Occipital lobe (tissue), 2 donors: ENCODE results near the gene ADSS1. TPM values are rescaled to one million over a fixed set of nuclear protein-coding genes. Genes with fewer than 3 reads are reported as not detected.

Experiments used
- DNase-seq: peaks from one replicate; lab custom pipeline; 2025; lab: John Stamatoyannopoulos, UW
- total RNA-seq: library from RNA; depleted of rRNA; stranded (reverse); fragments of >200 nt; gene quantifications from one replicate; pipeline ENCODE4 v1.2.3, GENCODE V29; 2014

ADSS1 gene
- total RNA-seq, 1 donor from 2014 or later = 4.8 TPM

DNA sequence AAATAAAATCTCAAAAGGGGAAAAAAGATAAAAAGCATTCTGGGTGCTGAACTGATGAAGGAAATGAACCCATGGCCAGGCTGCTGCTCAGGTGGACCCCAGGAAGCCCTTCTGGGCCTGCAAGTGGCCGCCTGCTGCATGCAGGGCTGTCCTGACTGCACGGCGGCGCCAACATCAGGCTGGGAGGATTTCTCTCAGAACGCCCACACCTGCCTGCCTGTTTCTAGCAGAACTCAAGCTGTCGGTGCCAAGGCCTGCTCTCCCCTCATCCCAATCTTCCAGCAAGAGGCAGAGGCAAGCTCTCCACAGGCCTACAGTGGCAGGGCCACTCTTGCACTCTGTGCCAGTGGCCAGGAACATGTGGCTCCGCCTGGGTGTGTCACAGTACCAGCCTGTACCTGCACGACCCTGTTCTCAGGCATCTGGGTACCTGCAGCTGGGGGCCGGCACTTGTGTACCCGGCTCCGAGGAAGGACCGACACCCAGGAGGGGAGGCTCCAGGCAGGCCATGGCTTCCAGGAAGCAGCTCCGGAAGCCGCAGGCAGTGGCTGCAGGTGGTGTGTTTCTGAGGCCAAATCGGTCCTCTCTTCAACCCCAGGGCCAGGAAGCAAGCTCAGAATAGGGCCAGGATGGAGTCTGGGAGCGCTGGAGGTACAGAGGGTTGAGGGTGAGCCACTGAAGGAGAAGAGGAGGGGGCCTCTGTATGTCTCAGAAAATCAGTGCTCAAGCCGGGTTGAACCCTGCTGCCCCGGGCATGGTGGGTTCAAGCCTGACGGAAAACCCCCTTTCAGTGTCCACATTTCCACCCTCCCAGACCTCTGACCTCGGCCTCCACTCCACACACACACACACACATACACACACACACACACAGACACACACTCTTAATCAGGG, 37.2 kb upstream of the ADSS1 start:
- peak; percentile 62 for DNase-seq

DNA sequence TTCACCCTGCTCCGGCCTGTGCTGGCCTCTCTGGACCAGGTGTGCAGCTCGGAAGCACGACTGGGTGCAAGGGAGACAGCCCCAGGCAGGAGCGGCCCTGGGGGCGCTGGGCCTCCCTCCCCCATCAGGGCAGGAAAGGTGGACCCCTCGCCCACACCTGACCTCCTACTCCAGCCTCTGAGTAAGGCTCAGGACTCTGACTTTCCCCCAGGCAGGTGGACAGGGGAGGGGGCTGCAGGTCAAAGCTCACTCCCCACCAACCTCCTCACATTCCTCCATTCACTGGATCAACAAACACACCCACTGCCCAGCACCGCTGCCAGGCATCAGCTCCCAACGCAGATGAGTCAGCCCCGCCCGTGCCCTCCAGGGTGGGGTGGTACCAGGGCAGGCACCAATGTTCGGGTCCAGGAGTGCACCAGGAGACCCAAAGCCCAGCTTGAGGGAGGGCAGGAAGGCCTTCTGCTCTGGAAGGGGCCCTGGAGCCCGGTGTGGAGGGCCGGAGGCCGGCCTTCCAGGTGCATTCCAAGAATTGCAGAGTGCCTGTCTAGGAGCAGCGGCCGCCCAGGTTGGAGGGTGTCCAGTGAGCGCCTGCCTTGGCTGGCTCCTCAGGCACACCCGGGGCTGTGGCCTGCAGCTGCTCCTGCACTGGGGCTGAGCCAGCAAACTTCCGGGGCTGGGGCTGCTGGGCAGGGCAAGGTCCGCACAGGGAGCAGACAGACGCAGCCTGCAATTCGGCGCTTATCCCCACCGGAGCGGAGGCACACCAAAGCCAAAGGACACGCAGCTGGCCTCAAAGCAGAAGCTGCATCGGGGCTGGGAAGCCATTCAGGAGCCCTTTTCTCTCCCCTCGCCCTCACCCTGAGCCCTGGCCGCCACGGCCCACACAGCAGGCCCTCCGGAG, 36.2 kb upstream of the ADSS1 start:
- DNase-seq = peak; percentile 41

DNA sequence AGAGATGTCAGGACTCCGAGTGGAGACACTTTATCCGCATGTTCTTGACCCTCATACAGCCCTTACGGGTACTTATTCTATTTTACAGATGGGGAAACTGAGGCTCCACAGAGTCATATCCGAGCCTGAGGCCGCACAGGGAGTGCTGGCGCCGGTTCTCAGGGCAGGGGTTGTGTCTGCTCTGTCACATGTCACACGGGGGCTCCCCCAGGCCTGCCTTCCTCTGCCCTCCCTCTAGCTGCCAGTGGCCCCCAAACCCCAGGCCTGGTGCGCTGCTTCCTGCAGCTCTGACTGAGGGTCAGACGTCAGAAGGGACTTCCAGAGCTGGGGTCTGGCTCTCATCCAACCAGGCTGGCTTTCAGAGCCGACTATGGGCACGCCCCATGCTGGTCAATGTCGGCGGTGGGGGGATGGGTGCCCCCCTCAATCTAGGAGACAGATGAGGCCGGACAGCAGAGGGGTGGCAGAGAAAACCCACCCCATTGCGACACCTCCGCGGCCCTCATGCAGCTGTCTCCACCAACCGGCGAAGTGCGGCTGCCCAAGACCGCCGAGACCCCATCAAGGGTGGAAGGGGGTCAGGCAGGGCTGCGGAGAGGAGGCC, 35.4 kb upstream of the ADSS1 start:
- DNase-seq = no peak

DNA sequence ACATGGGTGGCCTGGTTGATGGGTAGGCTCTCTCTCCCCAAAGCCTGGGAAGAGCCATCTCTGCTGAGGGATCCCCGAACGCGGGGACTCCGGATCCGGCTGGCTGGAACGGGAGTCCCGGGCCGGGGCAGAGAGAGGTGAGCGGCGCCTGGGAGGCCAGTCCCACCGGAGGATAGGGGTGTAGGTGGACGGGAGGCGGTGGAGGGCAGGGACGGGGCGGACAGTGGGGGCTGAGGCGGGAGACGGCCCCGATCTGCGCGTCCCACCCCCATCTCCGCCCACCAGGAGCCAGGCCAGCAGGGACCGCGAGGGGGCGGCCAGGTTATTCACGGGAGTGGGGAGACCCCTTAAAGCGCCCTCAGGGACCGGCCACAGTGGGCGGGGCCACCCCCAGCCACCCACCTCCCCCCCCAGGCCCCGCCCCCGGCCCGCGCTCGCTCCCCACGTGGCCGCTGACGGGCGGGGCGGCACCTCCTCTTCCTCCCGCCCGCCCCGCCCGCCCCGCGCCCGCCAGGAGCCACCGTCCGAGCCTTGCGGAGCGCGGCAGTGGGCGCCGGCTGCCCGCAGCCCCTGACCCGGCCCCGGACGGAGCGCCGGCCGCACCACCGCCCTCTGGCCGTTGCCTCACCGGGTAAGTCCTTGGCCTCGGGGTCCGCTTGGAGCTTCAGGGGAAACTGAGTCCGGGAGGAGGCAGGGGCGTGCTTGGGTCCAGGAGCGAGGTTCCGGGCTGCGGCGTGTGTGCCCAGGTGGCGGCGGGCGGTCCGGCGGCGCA, 34.7 kb upstream of the ADSS1 start, which contains the start of gene INF2:
Gene INF2, plus strand, starts transcription at position 510 of the 772 bp plus-strand sequence. CDS start 11,748 bp downstream, outside the sequence.
- no peak for DNase-seq

DNA sequence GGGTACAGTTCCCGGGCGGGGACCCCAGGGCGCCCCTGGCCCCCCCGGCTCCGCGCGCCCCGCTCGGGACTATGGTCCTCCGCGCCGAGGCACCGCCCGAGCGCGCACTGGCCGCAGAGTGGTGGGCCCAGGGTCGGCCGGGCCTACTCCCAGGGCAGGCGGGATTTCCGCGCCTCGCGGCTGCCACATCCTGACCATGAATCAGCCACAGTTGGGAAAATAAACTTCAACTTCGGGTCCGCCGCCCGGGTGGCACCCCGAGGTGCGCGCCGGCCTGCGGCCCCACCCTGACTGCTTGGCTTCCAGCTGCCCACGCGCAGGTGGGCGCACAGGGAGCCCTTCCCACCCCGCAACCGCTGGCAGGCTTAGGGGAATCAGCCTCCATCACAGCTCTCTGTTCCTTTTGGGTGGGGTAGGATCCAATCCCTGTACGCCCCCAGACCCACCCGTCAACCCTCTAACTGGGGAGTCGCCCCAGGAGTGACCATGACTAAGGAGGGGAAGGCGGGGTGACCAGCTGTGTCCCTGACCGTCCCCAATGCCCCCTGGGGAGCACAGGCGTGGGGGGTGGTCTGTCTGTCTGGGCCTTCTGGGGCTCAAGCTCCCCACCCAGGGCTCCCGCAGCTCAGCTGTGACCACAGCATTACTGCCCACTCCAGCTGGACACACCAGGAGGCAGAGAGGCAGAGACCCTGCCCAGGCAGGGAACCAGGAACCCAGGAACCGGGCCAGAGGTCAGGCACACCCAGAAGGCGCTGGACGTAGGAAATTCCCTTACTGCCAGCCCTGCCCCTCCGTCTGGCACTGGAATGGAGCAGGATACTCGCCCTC, 33.9 kb upstream of the ADSS1 start:
- no peak for DNase-seq

DNA sequence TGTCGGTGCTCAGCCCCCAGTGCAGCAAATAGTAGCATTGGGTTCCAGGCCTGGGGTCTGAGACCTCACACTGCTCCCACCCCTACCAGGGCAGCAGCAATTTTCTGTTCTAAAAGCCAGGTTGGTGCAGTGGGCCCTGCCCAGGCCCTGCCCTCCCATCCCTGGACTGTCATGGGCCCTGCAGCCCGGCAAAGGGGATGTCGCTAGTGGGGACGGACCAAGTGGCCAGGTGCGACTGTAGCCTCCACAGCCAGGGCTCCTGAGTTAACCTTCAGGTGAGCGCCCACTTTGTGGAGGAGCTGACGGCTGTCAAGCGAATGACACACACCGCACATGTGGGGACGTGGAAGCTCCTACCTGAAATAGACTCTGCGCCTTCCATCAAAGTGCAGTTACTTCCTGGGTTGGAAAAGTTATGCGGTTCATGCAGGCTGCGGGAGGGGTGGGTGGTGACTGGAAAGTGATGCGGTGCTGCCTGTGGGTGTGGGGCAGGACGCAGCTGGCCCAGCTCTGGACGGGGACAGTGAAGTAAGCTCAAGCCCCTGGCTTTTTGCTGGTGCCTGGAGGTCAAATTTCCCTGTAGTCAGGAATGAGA, 33.1 kb upstream of the ADSS1 start:
- no peak for DNase-seq

DNA sequence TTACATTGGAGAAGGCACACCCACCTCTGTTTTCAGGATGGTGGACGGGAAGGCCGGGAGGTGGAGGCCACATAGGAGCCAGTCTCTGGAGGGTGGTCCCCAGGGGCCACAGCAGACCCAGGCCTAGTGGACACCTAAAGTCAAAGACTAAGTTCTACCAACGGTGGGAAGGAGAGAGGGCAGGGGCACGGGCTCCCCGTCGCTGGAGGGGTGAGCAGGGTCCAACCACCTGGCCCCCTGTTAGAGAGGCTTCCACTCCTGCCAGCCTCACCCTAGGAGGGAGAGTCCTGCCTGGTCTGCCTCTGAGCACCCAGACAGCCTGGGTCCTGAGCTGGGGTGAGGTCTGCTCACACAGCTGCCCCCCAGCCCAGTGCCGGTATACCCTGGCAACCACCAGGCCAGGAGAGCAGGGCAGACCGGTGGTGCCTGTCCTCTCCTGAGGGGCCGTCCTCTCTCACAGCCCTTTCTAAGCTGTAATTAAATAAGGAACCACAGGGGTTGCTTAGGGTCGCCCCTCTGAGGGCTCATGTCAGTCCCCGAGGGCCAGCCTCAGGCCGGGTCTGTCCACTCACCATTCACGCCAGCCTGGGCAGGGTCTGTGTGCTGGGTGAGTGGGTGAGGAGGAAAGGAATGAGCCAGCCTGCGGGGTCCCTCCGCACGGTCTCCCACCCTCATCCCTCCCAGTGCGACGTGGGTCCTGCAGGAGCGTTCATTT, 32.3 kb upstream of the ADSS1 start:
- no peak for DNase-seq

DNA sequence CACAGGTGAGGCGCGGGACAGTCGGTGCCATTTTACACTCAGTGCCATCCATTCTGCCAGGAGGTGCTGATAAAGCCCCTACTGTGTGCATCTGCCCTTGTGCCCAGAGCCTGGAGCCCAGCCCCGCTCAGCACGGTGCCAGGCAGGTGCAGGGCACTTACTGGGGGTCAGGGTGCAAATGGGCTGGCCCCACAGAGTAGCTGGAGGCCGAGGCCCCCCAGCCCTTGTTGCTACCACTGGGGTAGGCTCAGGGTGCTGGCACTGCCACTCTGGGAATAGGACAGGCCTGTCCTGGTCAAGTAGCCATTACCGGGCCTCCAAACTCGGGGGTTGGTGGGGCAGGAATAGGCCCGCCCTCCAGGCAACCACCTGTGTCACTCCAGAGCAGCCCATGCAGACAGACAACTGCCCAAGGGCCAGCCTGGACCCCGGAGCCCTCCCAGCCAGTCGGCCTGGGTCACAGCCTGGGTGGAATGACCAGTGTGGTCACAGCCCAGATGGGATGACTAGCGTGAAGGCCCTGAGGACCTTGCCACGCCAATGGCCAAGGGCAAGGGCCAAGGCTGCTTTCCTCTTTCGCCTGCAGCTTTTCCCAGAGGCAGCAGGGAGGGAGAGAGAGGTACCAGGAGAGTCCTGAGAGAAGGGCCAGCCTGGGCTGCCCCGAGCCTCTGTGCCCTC, 31.6 kb upstream of the ADSS1 start:
- no peak for DNase-seq

DNA sequence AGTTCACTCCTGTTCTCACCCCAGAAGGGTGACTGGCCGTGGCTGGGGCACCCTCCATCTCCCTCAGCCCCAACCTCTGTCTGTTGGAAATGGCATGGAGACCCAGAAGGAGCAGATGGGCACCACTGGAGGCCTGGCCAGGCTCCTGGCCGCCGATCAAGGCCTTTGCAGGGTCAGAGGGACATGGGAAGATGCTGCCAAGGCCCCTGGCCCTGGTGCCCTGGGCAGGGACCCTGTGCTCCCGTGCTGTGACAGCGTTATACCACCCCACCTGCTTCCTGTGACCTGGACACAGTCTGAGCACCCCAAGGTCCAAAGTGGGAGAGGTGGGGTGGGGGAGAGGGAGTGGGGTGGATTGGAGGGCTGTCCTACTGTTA, 31.1 kb upstream of the ADSS1 start:
- DNase-seq = no peak

DNA sequence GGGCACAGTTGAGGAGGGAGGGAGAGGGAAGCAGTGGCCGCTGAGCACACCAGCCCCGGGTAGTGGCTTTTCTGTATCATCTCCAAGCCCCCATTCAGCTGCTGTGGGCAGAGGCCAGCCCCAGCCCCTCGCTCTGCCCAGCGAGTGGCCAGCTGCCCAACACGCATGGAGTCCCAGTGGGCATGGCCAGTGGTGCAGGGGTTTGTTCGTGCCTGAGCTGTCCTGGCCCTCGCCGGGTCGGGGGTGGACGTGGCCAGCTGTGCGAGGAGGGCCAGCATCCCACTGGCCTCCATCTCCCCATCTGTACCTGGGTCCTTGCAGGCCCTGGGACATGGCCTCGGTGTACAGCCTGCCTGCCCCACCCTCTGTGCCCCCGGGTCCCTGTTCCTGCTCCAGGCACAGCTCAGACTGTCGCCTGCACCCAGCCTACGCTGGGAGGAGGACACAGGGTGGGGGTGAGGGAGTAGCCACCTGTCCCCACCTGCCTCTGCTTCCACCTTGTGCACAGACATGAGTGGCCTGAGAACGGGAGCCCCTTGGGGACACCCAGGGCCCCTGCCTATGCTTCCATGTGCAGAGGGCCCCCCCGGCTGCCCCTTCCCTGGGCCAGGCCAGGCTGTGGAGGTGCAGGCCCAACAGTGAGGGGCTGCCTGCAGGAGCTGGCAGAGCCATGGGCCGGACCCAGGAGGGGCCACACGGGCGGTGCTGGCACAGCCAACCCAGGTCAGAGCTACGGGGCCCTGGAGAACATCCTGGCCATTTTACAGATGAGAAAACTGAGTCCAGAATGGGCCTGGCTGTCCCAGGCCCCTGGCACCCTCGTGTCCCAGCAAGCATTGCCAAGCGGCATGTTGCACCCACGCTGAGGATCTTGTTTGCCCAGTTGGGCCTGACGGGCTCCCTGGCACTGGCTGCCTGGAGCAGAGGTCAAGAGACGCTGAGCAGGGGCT, 30.3 kb upstream of the ADSS1 start:
- DNase-seq = no peak

DNA sequence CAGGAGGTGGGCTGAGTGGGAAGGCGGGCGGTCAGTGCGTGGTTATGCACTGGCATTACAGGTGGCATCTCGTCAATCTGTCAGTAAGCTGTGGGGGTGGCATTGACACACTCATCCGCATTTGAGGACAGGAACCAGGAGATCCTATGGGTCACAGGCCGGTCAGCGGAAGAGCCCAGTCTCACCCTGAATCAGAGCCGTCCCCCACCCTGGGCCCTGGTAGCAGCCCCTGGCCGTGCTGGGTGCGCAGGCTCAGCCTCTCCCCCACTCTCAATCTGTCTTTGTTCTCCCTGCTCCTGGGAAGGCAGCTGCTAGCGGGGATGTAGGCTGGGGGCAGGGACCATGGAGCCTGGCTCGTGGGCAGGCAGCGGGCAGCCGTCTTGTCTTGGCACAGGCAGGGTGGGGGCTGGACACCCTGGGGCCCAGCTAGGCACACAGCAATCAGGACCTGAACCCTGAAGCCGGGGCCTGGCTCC, 29.5 kb upstream of the ADSS1 start:
- DNase-seq = peak; percentile 82

DNA sequence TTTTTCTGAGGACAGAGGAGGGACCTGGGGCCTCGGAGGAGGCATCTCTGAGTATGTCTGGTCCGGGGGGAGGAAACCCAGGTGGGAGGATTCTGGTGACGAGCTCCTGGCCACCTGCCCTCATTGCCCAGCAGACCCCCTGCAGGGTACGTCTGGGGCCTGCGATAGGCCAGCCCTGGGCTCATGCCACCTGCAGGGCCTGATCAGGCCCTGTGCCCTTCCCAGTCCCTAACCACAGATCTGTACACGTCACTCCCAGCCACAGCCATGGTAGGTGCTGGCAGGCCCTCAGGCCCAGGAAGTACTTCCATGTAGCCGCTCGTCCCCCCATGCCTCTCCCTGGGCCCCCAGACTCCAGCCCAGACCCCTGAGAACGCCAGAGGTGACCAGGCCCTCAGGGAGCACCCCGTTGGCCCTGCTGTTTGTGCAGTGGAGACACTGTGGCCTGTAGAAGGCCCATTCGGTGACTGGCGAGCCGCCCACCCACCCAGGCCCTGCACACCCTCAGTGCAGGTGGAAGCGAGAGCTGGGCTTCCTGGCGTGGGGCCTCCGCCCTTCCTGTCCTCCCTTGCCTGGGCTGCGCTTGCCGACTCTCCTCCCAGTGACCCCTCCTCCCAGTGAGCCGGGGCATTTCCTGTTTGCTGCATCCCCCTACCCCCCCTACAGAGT, 28.9 kb upstream of the ADSS1 start:
- DNase-seq = no peak

DNA sequence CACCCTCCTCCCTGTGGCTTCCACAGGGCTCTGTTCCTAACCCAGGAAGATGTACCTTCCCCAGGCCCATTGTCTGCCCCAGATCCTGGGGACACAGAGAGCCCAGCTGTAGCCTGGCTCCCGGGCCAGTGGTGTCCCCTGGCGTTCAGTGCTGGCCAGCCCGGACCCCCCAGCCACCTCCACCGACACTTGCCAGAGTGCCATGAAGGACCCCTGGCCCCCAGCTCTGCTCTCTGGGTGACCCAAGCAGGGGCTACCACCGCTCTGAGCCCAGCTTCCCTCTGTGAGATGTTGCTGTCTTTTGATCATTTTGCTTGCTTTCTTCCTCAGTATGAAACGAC, 28.4 kb upstream of the ADSS1 start:
- DNase-seq = no peak

DNA sequence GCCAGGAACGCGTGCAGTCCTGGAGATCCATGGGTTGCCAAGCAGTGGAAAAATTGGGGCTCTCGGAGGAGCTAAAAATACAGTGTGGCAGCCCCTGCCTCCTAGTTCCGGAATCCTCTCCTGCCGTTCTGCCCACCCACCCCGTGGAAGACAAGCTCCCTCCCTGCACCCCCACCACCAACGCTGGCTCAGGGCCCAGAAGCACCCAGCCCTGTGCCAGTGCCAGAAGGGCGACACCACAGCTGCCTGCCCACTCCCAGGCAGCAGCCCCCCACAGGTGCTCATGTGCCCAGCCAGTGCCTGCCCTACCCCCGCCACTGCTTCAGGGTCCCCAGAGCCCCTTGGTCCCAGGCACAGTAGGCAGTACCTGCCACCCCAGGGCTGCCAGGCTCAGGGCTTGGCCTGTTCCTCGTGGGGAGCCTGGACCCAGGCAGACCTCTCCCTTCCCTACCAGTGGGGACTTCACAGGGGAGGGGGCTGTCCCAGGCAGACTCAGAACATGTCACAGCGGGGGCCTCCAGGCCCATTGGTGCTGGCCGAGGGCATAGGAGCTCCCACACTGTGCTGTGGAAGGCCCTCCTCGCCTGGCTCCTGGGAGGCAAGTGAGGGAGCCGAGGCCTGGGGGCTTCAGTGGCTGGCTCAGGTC, 27.2 kb upstream of the ADSS1 start:
- no peak for DNase-seq

DNA sequence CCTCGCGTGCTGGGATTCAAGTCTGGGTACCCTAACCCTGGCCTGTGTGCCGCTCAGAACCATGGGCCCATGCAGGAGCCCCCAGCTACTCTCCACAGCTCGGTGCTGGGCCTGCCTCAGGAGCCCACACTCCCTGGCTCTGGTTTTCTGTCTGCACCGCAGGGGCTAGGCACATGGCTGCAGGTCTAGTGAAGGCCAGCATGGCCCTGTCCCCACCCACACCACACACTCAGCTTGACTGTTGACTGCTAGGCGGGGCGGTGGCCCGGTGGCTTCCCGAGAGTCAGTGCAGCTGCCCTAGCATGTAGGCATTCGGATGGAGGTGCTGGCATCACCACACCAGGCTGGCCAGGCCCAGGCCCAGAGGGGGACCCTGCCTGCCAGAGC, 26.7 kb upstream of the ADSS1 start:
- DNase-seq = no peak

DNA sequence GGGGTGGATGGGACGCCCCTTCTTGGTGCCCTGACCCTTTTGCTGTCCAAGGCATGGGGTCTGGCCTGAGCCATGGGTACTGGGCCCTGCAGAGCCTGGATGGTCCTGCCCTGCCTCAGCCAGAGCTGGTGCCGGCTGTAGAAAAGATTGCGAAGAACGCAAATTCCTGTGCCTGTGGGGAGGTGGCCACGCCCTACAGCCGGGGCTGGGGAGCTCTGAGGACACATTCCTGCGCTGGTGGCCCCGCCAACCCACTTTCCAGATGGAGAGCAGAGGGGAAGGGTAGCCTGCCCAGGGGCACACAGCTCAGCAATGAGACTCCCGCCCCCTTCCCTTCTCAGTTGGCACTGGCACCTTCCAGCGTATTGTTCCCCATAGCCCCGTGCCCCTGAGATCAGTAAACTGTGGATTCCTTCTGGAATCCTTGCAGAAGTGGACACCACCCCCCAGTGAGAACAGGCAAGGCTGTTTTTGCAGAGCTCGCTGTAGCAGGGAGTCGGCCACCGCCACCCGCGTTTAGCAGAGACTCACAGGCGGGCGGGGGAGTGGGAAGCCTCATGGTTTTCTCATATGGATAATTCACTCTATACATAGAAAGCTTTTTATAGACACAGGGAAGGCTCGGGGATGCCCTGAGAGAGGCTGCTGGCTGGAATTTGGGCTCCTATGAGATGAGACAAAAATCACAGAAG, 26.0 kb upstream of the ADSS1 start:
- DNase-seq = peak; percentile 85
